Measurements from ENCODE around the gene ZXDC.

Gene ZXDC

DNA sequence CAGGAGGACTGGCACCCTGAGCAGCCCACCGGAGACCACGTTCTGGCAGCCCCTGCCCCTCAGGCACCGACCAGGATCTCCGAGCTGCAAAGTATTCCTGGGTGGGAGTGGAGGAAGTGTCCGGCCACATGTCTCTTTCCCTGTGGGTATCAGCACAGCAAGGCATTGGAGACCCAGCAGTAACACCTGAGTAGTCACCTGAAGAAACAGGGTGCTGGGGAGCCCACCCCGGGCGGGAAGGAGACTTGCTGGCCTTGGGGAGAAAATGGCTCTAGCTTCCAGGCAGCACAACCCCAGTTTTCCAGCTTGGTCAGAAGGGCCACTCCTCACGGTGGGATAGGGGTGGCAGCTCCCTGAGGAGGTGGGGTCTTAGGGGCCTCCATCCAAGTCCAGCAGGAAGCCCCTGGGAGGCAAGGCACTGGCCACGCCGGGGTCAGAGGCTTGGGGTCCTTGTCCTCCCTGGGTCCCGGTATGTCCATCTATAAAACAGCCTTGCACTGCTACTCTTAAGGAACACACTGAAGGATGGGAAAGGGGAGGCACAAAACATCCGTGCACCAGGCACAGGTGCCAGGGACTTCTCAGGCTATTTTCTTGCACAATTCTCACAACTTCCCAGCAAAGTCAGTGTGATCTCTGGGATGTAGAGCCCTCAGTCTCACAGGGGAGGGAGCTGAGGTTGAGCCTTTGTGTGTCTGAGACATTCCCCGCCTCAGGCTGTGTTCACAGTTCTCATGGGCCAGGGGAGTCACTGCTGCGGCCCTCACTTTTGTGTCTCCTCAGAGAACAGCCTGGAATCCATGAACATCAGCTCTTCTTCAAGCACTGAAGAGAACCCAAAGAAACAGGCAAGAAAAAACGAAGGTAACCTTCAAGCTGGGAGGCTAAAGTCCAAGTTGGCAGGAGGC lies 69.0 kb downstream of the ZXDC start:
- no peak for TF ChIP-seq EZH2phosphoT487 (IDR thresholded peaks at IDR 0.05; ENCODE audit: borderline replicate concordance, low read length)
- Histone ChIP-seq H4K20me1 (ENCODE audit: control insufficient read depth, insufficient read depth, low read depth, low read length) (no peaks in the 10 kb centered on the region), H3K4me2 (ENCODE audit: low read length) (no peak overlapping the region)

DNA sequence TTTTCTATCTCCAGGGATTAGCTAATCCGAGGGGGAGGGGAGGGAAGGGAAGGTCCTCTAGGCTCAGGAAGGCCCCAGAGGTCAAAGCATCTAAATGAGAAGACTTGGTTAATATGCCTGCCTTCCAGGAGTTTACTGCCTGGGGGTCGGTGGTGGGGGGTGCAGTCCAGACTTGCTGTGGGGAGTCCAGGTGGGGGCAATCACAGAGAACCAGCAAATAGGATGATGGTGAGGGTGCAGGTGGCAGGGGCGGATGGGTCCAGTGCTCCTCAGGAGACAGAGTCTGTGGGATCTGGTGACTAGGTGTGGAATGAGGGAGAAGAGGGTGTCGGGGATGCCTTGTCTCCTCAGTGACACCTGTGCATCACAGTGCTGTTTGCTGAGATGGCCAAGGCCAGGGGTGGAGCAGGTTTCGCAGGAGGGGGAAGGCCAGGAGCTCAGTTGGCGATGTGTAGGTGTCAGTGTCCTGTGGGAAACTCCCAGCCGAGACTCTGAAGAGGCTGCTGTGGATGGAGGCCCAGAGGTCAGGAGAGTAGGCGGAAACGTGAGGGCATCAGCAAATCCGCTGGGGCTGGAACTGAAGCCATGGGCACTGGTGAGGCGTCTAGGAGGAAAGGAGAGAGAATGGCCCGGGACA lies 72.9 kb downstream of the ZXDC start:
- H3K4me1 ChIP-seq (ENCODE audit: control insufficient read depth, low read length), result peaks cover 7% of the 10 kb centered on the region
- H3K79me2 ChIP-seq (ENCODE audit: control insufficient read depth, low read length), result no peaks in the 10 kb centered on the region
- H3K27me3 ChIP-seq (ENCODE audit: control insufficient read depth, low read length), result peaks cover 17% of the 10 kb centered on the region
- no peaks in the 10 kb centered on the region for H3F3A ChIP-seq (ENCODE audit: control insufficient read depth, insufficient read depth)
- peaks cover 17% of the 10 kb centered on the region; the same call in 1 of the 2 replicates for H3K9me3 ChIP-seq (ENCODE audit: control insufficient read depth, insufficient read depth, low read length)
- no peaks in the 10 kb centered on the region for H3K9me2 ChIP-seq (replicated peaks; ENCODE audit: control insufficient read depth, low read length)
- no peaks in the 10 kb centered on the region for H4K20me1 ChIP-seq (ENCODE audit: control insufficient read depth, insufficient read depth, low read depth, low read length)
- H3K4me2 ChIP-seq (ENCODE audit: low read length), result no peak overlapping the region
- no peak overlapping the region for H3K4me3 ChIP-seq (ENCODE audit: low read length)
- H3K27ac ChIP-seq (ENCODE audit: low read depth, low read length), result no peak overlapping the region
- no peaks in the 10 kb centered on the region for H3K36me3 ChIP-seq (ENCODE audit: control insufficient read depth, low read length)
- TF ChIP-seq, protein P1, sequence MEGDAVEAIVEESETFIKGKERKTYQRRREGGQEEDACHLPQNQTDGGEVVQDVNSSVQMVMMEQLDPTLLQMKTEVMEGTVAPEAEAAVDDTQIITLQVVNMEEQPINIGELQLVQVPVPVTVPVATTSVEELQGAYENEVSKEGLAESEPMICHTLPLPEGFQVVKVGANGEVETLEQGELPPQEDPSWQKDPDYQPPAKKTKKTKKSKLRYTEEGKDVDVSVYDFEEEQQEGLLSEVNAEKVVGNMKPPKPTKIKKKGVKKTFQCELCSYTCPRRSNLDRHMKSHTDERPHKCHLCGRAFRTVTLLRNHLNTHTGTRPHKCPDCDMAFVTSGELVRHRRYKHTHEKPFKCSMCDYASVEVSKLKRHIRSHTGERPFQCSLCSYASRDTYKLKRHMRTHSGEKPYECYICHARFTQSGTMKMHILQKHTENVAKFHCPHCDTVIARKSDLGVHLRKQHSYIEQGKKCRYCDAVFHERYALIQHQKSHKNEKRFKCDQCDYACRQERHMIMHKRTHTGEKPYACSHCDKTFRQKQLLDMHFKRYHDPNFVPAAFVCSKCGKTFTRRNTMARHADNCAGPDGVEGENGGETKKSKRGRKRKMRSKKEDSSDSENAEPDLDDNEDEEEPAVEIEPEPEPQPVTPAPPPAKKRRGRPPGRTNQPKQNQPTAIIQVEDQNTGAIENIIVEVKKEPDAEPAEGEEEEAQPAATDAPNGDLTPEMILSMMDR (IDR thresholded peaks at IDR 0.05; ENCODE audit: low read depth, low read length, poor library complexity, severe bottlenecking), result no peak
- no peak for TF ChIP-seq EZH2phosphoT487 (IDR thresholded peaks at IDR 0.05; ENCODE audit: borderline replicate concordance, low read length)

More for the DNA sequence above, 69.0 kb downstream of the ZXDC start:
- no peaks in the 10 kb centered on the region for H3K79me2 ChIP-seq (ENCODE audit: control insufficient read depth, low read length)
- no peaks in the 10 kb centered on the region for H3K4me1 ChIP-seq (ENCODE audit: control insufficient read depth, low read length)
- H3K9me2 ChIP-seq (replicated peaks; ENCODE audit: control insufficient read depth, low read length), result no peaks in the 10 kb centered on the region
- no peak overlapping the region for H3K27ac ChIP-seq (ENCODE audit: low read depth, low read length)
- no peaks in the 10 kb centered on the region for H3K9me3 ChIP-seq (ENCODE audit: control insufficient read depth, insufficient read depth, low read length)
- H3K4me3 ChIP-seq (ENCODE audit: low read length), result no peak overlapping the region
- no peaks in the 10 kb centered on the region for H3F3A ChIP-seq (ENCODE audit: control insufficient read depth, insufficient read depth)
- no peaks in the 10 kb centered on the region for H3K36me3 ChIP-seq (ENCODE audit: control insufficient read depth, low read length)
- peaks cover 23% of the 10 kb centered on the region for H3K27me3 ChIP-seq (ENCODE audit: control insufficient read depth, low read length)

DNA sequence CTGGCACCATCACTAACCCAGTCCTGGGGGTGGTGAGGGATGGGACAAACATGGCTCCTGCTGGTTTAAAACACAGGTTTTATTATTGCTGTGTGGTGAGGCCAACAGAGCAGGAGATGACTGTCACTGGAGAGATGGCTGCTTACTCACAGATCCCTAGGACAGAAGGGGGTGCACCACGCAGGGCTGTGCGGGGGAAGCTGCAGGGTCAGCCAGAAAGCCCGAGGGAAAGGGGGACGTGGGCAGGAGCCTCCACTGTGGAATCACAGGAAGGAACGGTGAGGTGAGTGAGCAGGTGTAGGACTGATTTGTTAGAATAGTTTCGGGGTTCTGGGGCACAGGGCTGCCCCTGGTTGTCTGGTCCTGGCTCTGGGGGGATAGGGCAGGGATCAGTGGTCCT lies 73.5 kb downstream of the ZXDC start:
- H3K4me2 ChIP-seq (ENCODE audit: low read length), result no peak overlapping the region
- no peaks in the 10 kb centered on the region for H3K79me2 ChIP-seq (ENCODE audit: control insufficient read depth, low read length)
- H3K27ac ChIP-seq (ENCODE audit: low read depth, low read length), result no peak overlapping the region
- H4K20me1 ChIP-seq (ENCODE audit: control insufficient read depth, insufficient read depth, low read depth, low read length), result no peaks in the 10 kb centered on the region
- H3F3A ChIP-seq (ENCODE audit: control insufficient read depth, insufficient read depth), result no peaks in the 10 kb centered on the region
- H3K9me2 ChIP-seq (replicated peaks; ENCODE audit: control insufficient read depth, low read length), result no peaks in the 10 kb centered on the region
- peaks cover 7% of the 10 kb centered on the region for H3K4me1 ChIP-seq (ENCODE audit: control insufficient read depth, low read length)
- no peaks in the 10 kb centered on the region for H3K36me3 ChIP-seq (ENCODE audit: control insufficient read depth, low read length)
- peaks cover 17% of the 10 kb centered on the region; the same call in 1 of the 2 replicates for H3K9me3 ChIP-seq (ENCODE audit: control insufficient read depth, insufficient read depth, low read length)
- no peak overlapping the region for H3K4me3 ChIP-seq (ENCODE audit: low read length)
- H3K27me3 ChIP-seq (ENCODE audit: control insufficient read depth, low read length), result peaks cover 14% of the 10 kb centered on the region
- TF ChIP-seq EZH2phosphoT487 (IDR thresholded peaks at IDR 0.05; ENCODE audit: borderline replicate concordance, low read length), result no peak
- TF ChIP-seq, protein P1 (IDR thresholded peaks at IDR 0.05; ENCODE audit: low read depth, low read length, poor library complexity, severe bottlenecking), result no peak

Data from DOHH2 (cell line).